C4-2B (cell line): ENCODE data around the gene MED13.

Experiments
- H3K27ac ChIP-seq: fragments of 450-650 bp; 2 replicates; pipeline ENCODE4 v1.5.1; 2017
- ZFX ChIP-seq: fragments of 450-650 bp; IDR thresholded peaks from 2 replicates; pipeline ENCODE4 v1.6.1; 2017
- TF ChIP-seq, protein P1 (sequence below): fragments of 450-650 bp; conservative IDR thresholded peaks from 2 replicates; pipeline ENCODE4 v1.5.1; 2017; ENCODE audit warnings: mild to moderate bottlenecking

MED13 gene

GRCh38 chr17:62051053-62051452 is 14.0 kb downstream of the MED13 start:
- TF ChIP-seq, protein P1, sequence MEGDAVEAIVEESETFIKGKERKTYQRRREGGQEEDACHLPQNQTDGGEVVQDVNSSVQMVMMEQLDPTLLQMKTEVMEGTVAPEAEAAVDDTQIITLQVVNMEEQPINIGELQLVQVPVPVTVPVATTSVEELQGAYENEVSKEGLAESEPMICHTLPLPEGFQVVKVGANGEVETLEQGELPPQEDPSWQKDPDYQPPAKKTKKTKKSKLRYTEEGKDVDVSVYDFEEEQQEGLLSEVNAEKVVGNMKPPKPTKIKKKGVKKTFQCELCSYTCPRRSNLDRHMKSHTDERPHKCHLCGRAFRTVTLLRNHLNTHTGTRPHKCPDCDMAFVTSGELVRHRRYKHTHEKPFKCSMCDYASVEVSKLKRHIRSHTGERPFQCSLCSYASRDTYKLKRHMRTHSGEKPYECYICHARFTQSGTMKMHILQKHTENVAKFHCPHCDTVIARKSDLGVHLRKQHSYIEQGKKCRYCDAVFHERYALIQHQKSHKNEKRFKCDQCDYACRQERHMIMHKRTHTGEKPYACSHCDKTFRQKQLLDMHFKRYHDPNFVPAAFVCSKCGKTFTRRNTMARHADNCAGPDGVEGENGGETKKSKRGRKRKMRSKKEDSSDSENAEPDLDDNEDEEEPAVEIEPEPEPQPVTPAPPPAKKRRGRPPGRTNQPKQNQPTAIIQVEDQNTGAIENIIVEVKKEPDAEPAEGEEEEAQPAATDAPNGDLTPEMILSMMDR: no peak
- TF ChIP-seq ZFX: no peak
- H3K27ac ChIP-seq: no peak overlapping the region

GRCh38 chr17:62049299-62049698 is 15.8 kb downstream of the MED13 start:
- TF ChIP-seq, protein P1: no peak
- TF ChIP-seq ZFX: no peak

GRCh38 chr17:62048262-62048661 is 16.8 kb downstream of the MED13 start:
- TF ChIP-seq, protein P1: no peak
- TF ChIP-seq ZFX: no peak
- no peak overlapping the region for H3K27ac ChIP-seq

More at GRCh38 chr17:62049299-62049698, 15.8 kb downstream of the MED13 start:
- no peak overlapping the region for H3K27ac ChIP-seq

DNA sequence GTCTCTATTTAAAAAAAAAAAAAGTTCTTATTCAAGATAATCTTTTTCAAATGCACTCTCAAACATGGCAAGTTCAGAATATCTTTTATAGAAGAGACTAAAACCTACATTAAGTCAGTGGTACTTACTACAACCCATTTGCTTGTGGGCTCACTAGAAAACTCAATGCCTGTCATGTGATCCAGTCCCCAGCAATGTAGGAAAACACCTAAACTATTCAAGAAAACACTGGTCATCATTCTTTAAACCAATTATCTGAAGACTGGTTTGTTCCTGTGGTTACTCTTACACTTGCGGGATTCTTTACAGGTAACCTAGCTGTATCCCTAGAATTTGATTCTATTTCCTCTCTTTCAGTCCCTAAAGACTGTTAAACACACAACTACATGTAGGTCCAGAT is 19.6 kb downstream of the MED13 start:
- H3K27ac ChIP-seq: no peak overlapping the region
- TF ChIP-seq ZFX: no peak
- TF ChIP-seq, protein P1: no peak

GRCh38 chr17:62045109-62045508 is 20.0 kb downstream of the MED13 start:
- no peak overlapping the region for H3K27ac ChIP-seq
- no peak for TF ChIP-seq ZFX
- TF ChIP-seq, protein P1: no peak

DNA sequence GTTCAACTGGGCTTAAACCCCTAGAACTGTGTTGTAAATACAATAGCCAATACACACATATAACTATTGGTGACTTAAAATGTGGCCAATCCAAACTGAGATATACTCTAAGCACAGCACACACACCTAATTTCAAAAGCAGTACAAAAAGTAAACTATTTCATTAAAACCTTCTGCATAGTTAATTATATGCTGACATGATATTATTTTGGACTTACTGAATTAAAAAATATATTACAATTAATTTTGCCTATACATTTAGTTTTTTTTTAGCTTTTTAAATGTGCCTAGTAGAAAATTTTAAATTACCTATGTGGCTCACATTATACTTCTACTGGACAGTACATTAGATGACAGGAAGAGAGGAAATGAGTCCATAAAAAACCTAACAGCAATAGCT is 21.5 kb downstream of the MED13 start:
- no peak for TF ChIP-seq ZFX
- TF ChIP-seq, protein P1: no peak

DNA sequence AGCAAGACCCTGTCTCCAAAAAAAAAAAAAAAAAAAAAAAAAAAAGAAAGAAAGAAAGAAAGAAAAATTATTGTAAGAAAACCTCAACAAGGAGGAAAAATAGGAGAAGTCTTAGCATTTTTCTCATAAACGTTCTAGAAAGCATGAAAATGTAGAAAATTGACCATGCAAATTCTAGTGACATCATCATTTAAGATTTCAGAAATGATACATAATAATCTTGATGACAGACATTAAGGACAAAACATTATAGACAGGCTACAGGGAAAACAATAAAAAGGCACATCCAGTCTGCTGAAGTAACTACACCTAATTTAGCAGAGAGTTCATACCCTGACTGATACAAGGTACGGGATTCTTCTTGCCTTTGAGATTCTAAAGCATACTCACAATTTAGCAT is 21.9 kb downstream of the MED13 start:
- TF ChIP-seq, protein P1: no peak
- TF ChIP-seq ZFX: no peak
- H3K27ac ChIP-seq: no peak overlapping the region

More for the DNA sequence above, 21.5 kb downstream of the MED13 start:
- no peak overlapping the region for H3K27ac ChIP-seq
